GM18909 (cell line): ENCODE results near the gene DCUN1D3.
A peak's percentile ranks its signal among the peaks of the same experiment; 100 is the strongest.

Experiments used
- ATAC-seq: cut with Tn5 transposase; IDR thresholded peaks from one replicate; pipeline ENCODE4 v1.9.1; 2021; ENCODE audit warnings: mild to moderate bottlenecking; ENCODE audit not compliant: unreplicated experiment, poor library complexity

The DCUN1D3 gene

GRCh38 chr16:20920799-20921198, 20.6 kb upstream of the DCUN1D3 start:
- no peak for ATAC-seq

GRCh38 chr16:20920091-20920490, 19.9 kb upstream of the DCUN1D3 start:
- no peak for ATAC-seq

- no peak for ATAC-seq
These were observed 18.5 kb upstream of the DCUN1D3 start for GRCh38 chr16:20918486-20919239.

GRCh38 chr16:20916942-20917341, 16.8 kb upstream of the DCUN1D3 start:
- no peak for ATAC-seq

GRCh38 chr16:20916289-20916688, 16.1 kb upstream of the DCUN1D3 start:
- no peak for ATAC-seq

- no peak for ATAC-seq
These were observed 11.2 kb upstream of the DCUN1D3 start for GRCh38 chr16:20911361-20911760.

GRCh38 chr16:20910781-20911321, 10.7 kb upstream of the DCUN1D3 start:
- no peak for ATAC-seq

GRCh38 chr16:20906341-20907255, 6.4 kb upstream of the DCUN1D3 start:
- ATAC-seq: no peak

- ATAC-seq: no peak
These were observed 5.4 kb upstream of the DCUN1D3 start for GRCh38 chr16:20905576-20905975.

GRCh38 chr16:20904507-20905081, 4.4 kb upstream of the DCUN1D3 start:
- ATAC-seq: no peak

- ATAC-seq: no peak
These were observed 3.8 kb upstream of the DCUN1D3 start for GRCh38 chr16:20903899-20904506.

- no peak for ATAC-seq
These were observed 3.1 kb upstream of the DCUN1D3 start for GRCh38 chr16:20903116-20903898.

- no peak for ATAC-seq
These were observed 2.3 kb upstream of the DCUN1D3 start for GRCh38 chr16:20902426-20902825.

- no peak for ATAC-seq
These were observed 1.4 kb upstream of the DCUN1D3 start for GRCh38 chr16:20901436-20902112.

- no peak for ATAC-seq
These were observed 894 bp upstream of the DCUN1D3 start for GRCh38 chr16:20901068-20901435.

- ATAC-seq: peak; percentile 2
These were observed 470 bp downstream of the DCUN1D3 start for GRCh38 chr16:20899477-20900298.

GRCh38 chr16:20899071-20899470, 1.1 kb downstream of the DCUN1D3 start:
- no peak for ATAC-seq

- ATAC-seq: no peak
These were observed 2.2 kb downstream of the DCUN1D3 start for GRCh38 chr16:20897922-20898321.
